MM.1S (cell line): ENCODE data around the gene ZNF564.

Source experiments
- EZH2 ChIP-seq: fragments of 300-600 bp; sonication (generic); optimal IDR thresholded peaks from 2 replicates; pipeline ENCODE3; 2017; ENCODE audit warnings: low read depth, mild to moderate bottlenecking, antibody characterized with exemption, low read length, mixed read lengths
- EZH2phosphoT487 ChIP-seq: fragments of 300-600 bp; sonication (generic); IDR thresholded peaks from 2 replicates; pipeline ENCODE4 v1.6.1; 2018; ENCODE audit warnings: antibody characterized with exemption, low read length
- TF ChIP-seq, protein P1 (sequence below): fragments of 300-600 bp; sonication (generic); IDR thresholded peaks from 2 replicates; pipeline ENCODE4 v1.5.1; 2016; ENCODE audit warnings: antibody characterized with exemption, low read length, mixed read lengths

DNA sequence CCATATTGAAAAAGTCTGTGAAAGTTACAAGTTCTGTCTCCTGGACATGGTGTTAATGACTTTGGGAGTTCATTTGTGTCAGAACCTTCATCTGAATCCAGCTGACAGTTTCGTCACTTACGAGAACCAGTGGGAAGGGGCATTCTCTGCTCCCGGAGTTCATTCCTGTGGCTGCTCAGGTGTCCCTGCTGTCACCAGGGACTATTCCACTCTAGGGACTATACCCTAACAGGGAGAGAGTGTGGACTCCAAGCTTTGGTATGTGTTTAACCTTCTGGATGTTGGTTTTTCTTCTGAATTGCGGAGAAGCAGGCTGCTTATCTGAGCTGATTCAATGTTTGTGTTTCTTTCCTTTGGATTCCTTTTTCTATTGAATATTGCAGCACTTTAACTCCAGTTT lies 54.2 kb downstream of the ZNF564 start:
- no peak for TF ChIP-seq EZH2
- TF ChIP-seq, protein P1, sequence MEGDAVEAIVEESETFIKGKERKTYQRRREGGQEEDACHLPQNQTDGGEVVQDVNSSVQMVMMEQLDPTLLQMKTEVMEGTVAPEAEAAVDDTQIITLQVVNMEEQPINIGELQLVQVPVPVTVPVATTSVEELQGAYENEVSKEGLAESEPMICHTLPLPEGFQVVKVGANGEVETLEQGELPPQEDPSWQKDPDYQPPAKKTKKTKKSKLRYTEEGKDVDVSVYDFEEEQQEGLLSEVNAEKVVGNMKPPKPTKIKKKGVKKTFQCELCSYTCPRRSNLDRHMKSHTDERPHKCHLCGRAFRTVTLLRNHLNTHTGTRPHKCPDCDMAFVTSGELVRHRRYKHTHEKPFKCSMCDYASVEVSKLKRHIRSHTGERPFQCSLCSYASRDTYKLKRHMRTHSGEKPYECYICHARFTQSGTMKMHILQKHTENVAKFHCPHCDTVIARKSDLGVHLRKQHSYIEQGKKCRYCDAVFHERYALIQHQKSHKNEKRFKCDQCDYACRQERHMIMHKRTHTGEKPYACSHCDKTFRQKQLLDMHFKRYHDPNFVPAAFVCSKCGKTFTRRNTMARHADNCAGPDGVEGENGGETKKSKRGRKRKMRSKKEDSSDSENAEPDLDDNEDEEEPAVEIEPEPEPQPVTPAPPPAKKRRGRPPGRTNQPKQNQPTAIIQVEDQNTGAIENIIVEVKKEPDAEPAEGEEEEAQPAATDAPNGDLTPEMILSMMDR, result no peak
- no peak for TF ChIP-seq EZH2phosphoT487
